ENCODE data around the gene GPC6. TPM values are rescaled to one million over a fixed set of nuclear protein-coding genes. Genes with fewer than 3 reads are reported as not detected.

Gene GPC6
- total and polyA plus RNA-seq, 2 experiments from 2014 or later, result 26.0 to 92.8 TPM

- no peak overlapping the region for H3K27ac ChIP-seq
- 86% methylated on average over 3 of the region's 3 CpGs for WGBS (ENCODE audit: low lambda C conversion rate, missing lambda C conversion rate)
- H3K79me2 ChIP-seq, result no peaks in the 10 kb centered on the region
- H3K9me3 ChIP-seq (ENCODE audit: low read depth), result no peaks in the 10 kb centered on the region
- TF ChIP-seq EZH2phosphoT487 (IDR thresholded peaks at IDR 0.05; ENCODE audit: low read depth, severe bottlenecking, unreplicated experiment) (no peak), EZH2 (IDR thresholded peaks at IDR 0.05; ENCODE audit: borderline replicate concordance) (no peak), CTCF (IDR thresholded peaks at IDR 0.05; ENCODE audit: poor library complexity) (no peak)
- H2AFZ ChIP-seq, result no peak overlapping the region
- no peaks in the 10 kb centered on the region for H3K4me1 ChIP-seq (ENCODE audit: insufficient read depth)
- H3K4me2 ChIP-seq, result no peak overlapping the region
- H3K36me3 ChIP-seq (replicated peaks; ENCODE audit: insufficient read depth, low read depth), result no peaks in the 10 kb centered on the region
- H3K4me3 ChIP-seq, result no peak overlapping the region
- H4K20me1 ChIP-seq (ENCODE audit: insufficient read depth, poor library complexity, severe bottlenecking), result no peaks in the 10 kb centered on the region
- H3K9me2 ChIP-seq (replicated peaks; ENCODE audit: insufficient read depth), result no peaks in the 10 kb centered on the region
- DNase-seq (ENCODE audit: low spot score), result no peak
- H3K27me3 ChIP-seq, result no peaks in the 10 kb centered on the region
Observed at GRCh38 chr13:93811738-93812112, 585.1 kb downstream of the GPC6 start.

GRCh38 chr13:93814658-93815057 lies 588.1 kb downstream of the GPC6 start:
- no peak overlapping the region for H3K4me3 ChIP-seq
- H3K4me1 ChIP-seq (ENCODE audit: insufficient read depth), result no peaks in the 10 kb centered on the region
- WGBS (ENCODE audit: low lambda C conversion rate, missing lambda C conversion rate), result 75% methylated on average over 3 of the region's 3 CpGs

GRCh38 chr13:93818345-93818744 lies 591.7 kb downstream of the GPC6 start:
- no peaks in the 10 kb centered on the region for H3K36me3 ChIP-seq (replicated peaks; ENCODE audit: insufficient read depth, low read depth)
- H3K9me3 ChIP-seq (ENCODE audit: low read depth), result no peaks in the 10 kb centered on the region
- H3K4me3 ChIP-seq, result no peak overlapping the region
- no peak overlapping the region for H2AFZ ChIP-seq
- no peak for DNase-seq (ENCODE audit: low spot score)
- no peaks in the 10 kb centered on the region for H3K9me2 ChIP-seq (replicated peaks; ENCODE audit: insufficient read depth)
- WGBS (ENCODE audit: low lambda C conversion rate, missing lambda C conversion rate), result 93% methylated on average over 3 of the region's 3 CpGs
- TF ChIP-seq EZH2phosphoT487 (IDR thresholded peaks at IDR 0.05; ENCODE audit: low read depth, severe bottlenecking, unreplicated experiment) (no peak), EZH2 (IDR thresholded peaks at IDR 0.05; ENCODE audit: borderline replicate concordance) (no peak), CTCF (IDR thresholded peaks at IDR 0.05; ENCODE audit: poor library complexity) (no peak)
- H3K27ac ChIP-seq, result no peak overlapping the region
- no peaks in the 10 kb centered on the region for H4K20me1 ChIP-seq (ENCODE audit: insufficient read depth, poor library complexity, severe bottlenecking)
- H3K79me2 ChIP-seq, result no peaks in the 10 kb centered on the region
- H3K4me2 ChIP-seq, result no peak overlapping the region
- H3K4me1 ChIP-seq (ENCODE audit: insufficient read depth), result no peaks in the 10 kb centered on the region
- H3K27me3 ChIP-seq, result no peaks in the 10 kb centered on the region

More at GRCh38 chr13:93814658-93815057, 588.1 kb downstream of the GPC6 start:
- Histone ChIP-seq H4K20me1 (ENCODE audit: insufficient read depth, poor library complexity, severe bottlenecking) (no peaks in the 10 kb centered on the region), H3K4me2 (no peak overlapping the region), H3K9me2 (replicated peaks; ENCODE audit: insufficient read depth) (no peaks in the 10 kb centered on the region), H3K9me3 (ENCODE audit: low read depth) (no peaks in the 10 kb centered on the region), H3K27ac (no peak overlapping the region), H3K36me3 (replicated peaks; ENCODE audit: insufficient read depth, low read depth) (no peaks in the 10 kb centered on the region), H2AFZ (no peak overlapping the region), H3K79me2 (no peaks in the 10 kb centered on the region), H3K27me3 (no peaks in the 10 kb centered on the region)
- TF ChIP-seq EZH2 (IDR thresholded peaks at IDR 0.05; ENCODE audit: borderline replicate concordance) (no peak), CTCF (IDR thresholded peaks at IDR 0.05; ENCODE audit: poor library complexity) (no peak), EZH2phosphoT487 (IDR thresholded peaks at IDR 0.05; ENCODE audit: low read depth, severe bottlenecking, unreplicated experiment) (no peak)
- no peak for DNase-seq (ENCODE audit: low spot score)
